H1 (cell line): Measurements from ENCODE around the gene ATXN1L. TPM values are rescaled to one million over a fixed set of nuclear protein-coding genes. Genes with fewer than 3 reads are reported as not detected.

ENCODE experiments used
- CTCF ChIA-PET: fragments of 300-600 bp; sonication (Branson Sonifier 250); formaldehyde crosslinking; loops from one replicate; lab custom pipeline; 2021; ENCODE audit not compliant: partially characterized antibody; lab: Charles Lee
- POLR2A ChIA-PET: fragments of 300-600 bp; sonication (Branson Sonifier 250); formaldehyde crosslinking; loops from one replicate; lab custom pipeline; 2021; ENCODE audit warnings: inconsistent platforms; ENCODE audit not compliant: partially characterized antibody; lab: Charles Lee
- DNase-seq, 2 experiments: peaks; one replicate each; pipeline versions ENCODE4 v3.0.0 to v3.0.0-alpha.2; 2010 to 2022; ENCODE audit warnings: low spot score in 2 of 2, low read depth in 1 of 2, mixed read lengths in 1 of 2
- FAIRE-seq: peaks from 2 replicates; lab custom pipeline; 2011; peaks lifted over from hg19 to GRCh38; lab: Jason Lieb, UNC
- H2AFZ ChIP-seq: 2 replicates; pipeline ENCODE4 v1.8.1; 2012; ENCODE audit warnings: low read length, inconsistent platforms
- H2AK5ac ChIP-seq: 2 replicates; pipeline ENCODE4 v1.6.1; 2013; ENCODE audit warnings: low read depth, low read length
- H2BK120ac ChIP-seq: replicated peaks from 2 replicates; pipeline ENCODE3; 2013; ENCODE audit warnings: low read depth, low read length, inconsistent platforms
- H2BK12ac ChIP-seq: 2 replicates; pipeline ENCODE4 v1.6.1; 2013; ENCODE audit warnings: low read depth, low read length
- H2BK15ac ChIP-seq: 2 replicates; pipeline ENCODE4 v1.6.1; 2013; ENCODE audit warnings: low read length
- H2BK20ac ChIP-seq: 2 replicates; pipeline ENCODE4 v1.6.1; 2013; ENCODE audit warnings: low read length
- H2BK5ac ChIP-seq: 2 replicates; pipeline ENCODE4 v1.6.1; 2013; ENCODE audit warnings: low read depth, low read length
- H3K14ac ChIP-seq: 2 replicates; pipeline ENCODE4 v1.6.1; 2013; ENCODE audit warnings: inconsistent platforms; ENCODE audit not compliant: insufficient read length
- H3K18ac ChIP-seq: 2 replicates; pipeline ENCODE4 v1.6.1; 2013; ENCODE audit warnings: low read length; ENCODE audit errors: extremely low read depth
- H3K23ac ChIP-seq: 2 replicates; pipeline ENCODE4 v1.6.1; 2013; ENCODE audit warnings: inconsistent platforms; ENCODE audit not compliant: insufficient read length
- H3K23me2 ChIP-seq: 2 replicates; pipeline ENCODE4 v1.6.1; 2013; ENCODE audit warnings: low read depth, low read length
- H3K27ac ChIP-seq: 2 replicates; pipeline ENCODE4 v1.6.1; 2011; ENCODE audit warnings: low read depth, low read length, inconsistent platforms
- H3K27me3 ChIP-seq, 4 experiments: replicated peaks in 1 of 4; 1 replicate in 1 of 4; 2 replicates in 3 of 4; pipeline versions ENCODE4 v1.6.1 to v1.8.1; 2011 to 2013; ENCODE audit warnings: low read length in 3 of 4, mild to moderate bottlenecking in 3 of 4, inconsistent platforms in 2 of 4, mixed read lengths in 2 of 4, moderate library complexity in 1 of 4; ENCODE audit not compliant: control insufficient read depth in 3 of 4, insufficient read depth in 3 of 4; ENCODE audit errors: extremely low read depth in 1 of 4
- H3K36me3 ChIP-seq, 4 experiments: 2 replicates each; pipeline versions ENCODE4 v1.6.1 to v1.8.1; 2011 to 2013; ENCODE audit warnings: mild to moderate bottlenecking in 4 of 4, low read length in 3 of 4, moderate library complexity in 2 of 4, control low read depth in 1 of 4, inconsistent platforms in 1 of 4; ENCODE audit not compliant: insufficient read depth in 4 of 4, control insufficient read depth in 2 of 4
- H3K4ac ChIP-seq: replicated peaks from 2 replicates; pipeline ENCODE3; 2013; ENCODE audit warnings: low read length, low read depth, mixed read lengths, inconsistent platforms; ENCODE audit not compliant: insufficient read length
- H3K4me1 ChIP-seq, 4 experiments: replicated peaks in 1 of 4; 1 replicate in 1 of 4; 2 replicates in 3 of 4; pipeline versions ENCODE4 v1.6.1 to v1.8.1; 2011 to 2013; ENCODE audit warnings: low read length in 3 of 4, inconsistent platforms in 2 of 4, mixed read lengths in 1 of 4; ENCODE audit not compliant: insufficient read depth in 4 of 4, control insufficient read depth in 3 of 4
- H3K4me2 ChIP-seq, 2 experiments: 2 replicates each; pipeline versions ENCODE4 v1.6.1 to v1.8.1; 2011 to 2013; ENCODE audit warnings: low read depth in 2 of 2, low read length in 2 of 2, control low read depth in 1 of 2, inconsistent platforms in 1 of 2, mild to moderate bottlenecking in 1 of 2; ENCODE audit not compliant: insufficient read depth in 1 of 2
- H3K4me3 ChIP-seq, 4 experiments: fragments of 200-600, 300-600 bp in 1 of 4; sonication (generic), shearing (Covaris generic), sonication (Bioruptor Twin) in 1 of 4; 2 replicates each; pipeline versions ENCODE4 v1.5.1 to v1.8.1; 2011 to 2016; ENCODE audit warnings: low read length in 4 of 4, low read depth in 3 of 4, control low read depth in 2 of 4, inconsistent platforms in 2 of 4, mild to moderate bottlenecking in 2 of 4, mixed read lengths in 1 of 4, moderate library complexity in 1 of 4; ENCODE audit not compliant: insufficient read depth in 2 of 4; ENCODE audit errors: extremely low read depth in 1 of 4
- H3K56ac ChIP-seq: replicated peaks from 2 replicates; pipeline ENCODE3; 2013; ENCODE audit warnings: low read depth, mild to moderate bottlenecking, mixed read lengths, low read length, inconsistent platforms; ENCODE audit not compliant: insufficient read length
- H3K79me1 ChIP-seq: 2 replicates; pipeline ENCODE4 v1.6.1; 2013; ENCODE audit warnings: low read depth, low read length, control low read depth
- H3K79me2 ChIP-seq, 2 experiments: 2 replicates each; pipeline versions ENCODE4 v1.6.1 to v1.8.1; 2012 to 2013; ENCODE audit warnings: low read length in 2 of 2, mild to moderate bottlenecking in 2 of 2, inconsistent platforms in 1 of 2; ENCODE audit not compliant: insufficient read depth in 2 of 2, control insufficient read depth in 1 of 2
- H3K9ac ChIP-seq, 4 experiments: replicated peaks in 1 of 4; 1 replicate in 1 of 4; 2 replicates in 3 of 4; pipeline versions ENCODE4 v1.6.1 to v1.8.1; 2011 to 2013; ENCODE audit warnings: low read depth in 3 of 4, low read length in 3 of 4, control low read depth in 2 of 4, mild to moderate bottlenecking in 2 of 4, moderate library complexity in 2 of 4, inconsistent platforms in 1 of 4; ENCODE audit errors: extremely low read depth in 1 of 4
- H3K9me3 ChIP-seq, 2 experiments: 2 replicates each; pipeline versions ENCODE4 v1.6.1 to v1.8.1; 2012 to 2013; ENCODE audit warnings: mild to moderate bottlenecking in 2 of 2, moderate library complexity in 2 of 2, control low read depth in 1 of 2, inconsistent platforms in 1 of 2, low read depth in 1 of 2, low read length in 1 of 2, mixed read lengths in 1 of 2; ENCODE audit not compliant: insufficient read depth in 2 of 2
- H4K20me1 ChIP-seq, 2 experiments: replicated peaks in 1 of 2; 2 replicates each; pipeline versions ENCODE3 to v1.8.1; 2011 to 2013; ENCODE audit warnings: inconsistent platforms in 2 of 2, low read length in 2 of 2, mild to moderate bottlenecking in 1 of 2; ENCODE audit not compliant: insufficient read depth in 2 of 2, control insufficient read depth in 1 of 2
- H4K5ac ChIP-seq: 2 replicates; pipeline ENCODE4 v1.6.1; 2013; ENCODE audit warnings: low read length, low read depth, mixed read lengths, inconsistent platforms; ENCODE audit not compliant: insufficient read length
- H4K8ac ChIP-seq: 2 replicates; pipeline ENCODE4 v1.8.0; 2013; ENCODE audit warnings: mild to moderate bottlenecking, moderate library complexity, low read length, inconsistent platforms; ENCODE audit not compliant: insufficient read depth; ENCODE audit errors: extremely low read depth
- H4K91ac ChIP-seq: replicated peaks from 2 replicates; pipeline ENCODE3; 2013; ENCODE audit warnings: low read length, mixed read lengths, inconsistent platforms; ENCODE audit not compliant: insufficient read length
- TAF7 ChIP-seq: optimal IDR thresholded peaks from 2 replicates; pipeline ENCODE3; 2011; ENCODE audit warnings: low read depth, mild to moderate bottlenecking, inconsistent platforms, low read length, moderate library complexity, borderline replicate concordance
- WGBS, 2 experiments: shearing (Covaris generic) in 1 of 2; methylation state at CpG; one replicate each; pipeline versions ENCODE4 v1.1.6 to v1.1.7; 2013 to 2015; ENCODE audit warnings: low lambda C conversion rate in 2 of 2, mixed read lengths in 2 of 2, inconsistent platforms in 1 of 2, low coverage in 1 of 2, missing lambda C conversion rate in 1 of 2; ENCODE audit not compliant: insufficient replicate concordance in 2 of 2, insufficient coverage in 1 of 2, insufficient read length in 1 of 2; ENCODE audit errors: extremely low coverage in 1 of 2, missing lambda C conversion rate in 1 of 2; 5-methylcytosine and 5-hydroxymethylcytosine counted together
- polyA plus RNA-seq, 7 experiments: library from polyadenylated mRNA; depleted of rRNA in 3 of 7; stranded (reverse) in 5 of 7; unstranded in 2 of 7; fragments of >200 nt in 5 of 7; fragments of 200-250 nt in 2 of 7; gene quantifications; 1 replicate in 5 of 7; 2 replicates in 1 of 7; 4 replicates in 1 of 7; pipeline versions ENCODE4 v1.2.1 to v1.2.3, GENCODE V29; 2011 to 2013; ENCODE audit warnings: missing spikeins in 2 of 7, mixed read lengths in 2 of 7
- total RNA-seq: library from RNA; stranded (reverse); fragmentation: NEBNext Ultra II Directional; extraction: Animal tissue kit (Norgen Biotek cat#: 25700); gene quantifications from 2 replicates; pipeline ENCODE4 v1.2.1, GENCODE V29; 2021

ATXN1L gene
- total and polyA plus RNA-seq, 2 of the 8 experiments (the other 6 are each of a cell fraction or from before 2014, with no cell fraction given) = 12.1 to 23.8 TPM

- Histone ChIP-seq H3K79me1 (no peaks in the 10 kb centered on the region), H3K23me2 (no peaks in the 10 kb centered on the region), H2BK20ac (no peak overlapping the region), H2BK5ac (no peak overlapping the region), H2BK120ac (no peak overlapping the region), H3K4me3 (no peak overlapping the region), H3K27me3 (no peaks in the 10 kb centered on the region), H3K27ac (no peak overlapping the region), H2BK12ac (no peak overlapping the region), H3K9ac (no peak overlapping the region), H2AK5ac (no peak overlapping the region), H4K8ac (no peak overlapping the region; the same call in 1 of the 2 replicates), H4K20me1 (peaks cover 3 to 12% of the 10 kb centered on the region in 2 experiments), H3K56ac (no peak overlapping the region), H2AFZ (no peak overlapping the region), H3K4me2 (no peak overlapping the region), H3K79me2 (no peaks in the 10 kb centered on the region), H3K4ac (no peak overlapping the region), H4K91ac (no peak overlapping the region), H3K18ac (no peak overlapping the region), H4K5ac (no peak overlapping the region), H3K36me3 (peaks cover 5 to 45% (median 22%) of the 10 kb centered on the region in 4 experiments; a peak in 6 of 8 replicates), H3K4me1 (no peaks in the 10 kb centered on the region), H3K23ac (no peak overlapping the region), H3K14ac (no peak overlapping the region), H2BK15ac (no peak overlapping the region), H3K9me3 (no peaks in the 10 kb centered on the region)
- ChIA-PET POLR2A (interaction anchor here (3.6 kb wide), 1 partner anchor 11 kb away, joined by 15 read pairs; no protein-coding TSS in a partner anchor), CTCF (interaction anchor here (1.0 to 4.2 kb wide), 3 partner anchors 23 to 237 kb away, joined by 4 to 35 read pairs (median 4); partner anchors contain the start of gene ZNF821)
- no peak for FAIRE-seq
- TF ChIP-seq TAF7 = no peak
- 97% methylated on average over 30 of the region's 32 CpGs; no CpG with 5 or more reads in 1 of the 2 experiments for WGBS, 2 experiments
- DNase-seq = no peak
Measured at GRCh38 chr16:71859762-71860521, 14.2 kb downstream of the ATXN1L start.
